Bronchial epithelial cell (primary cell): ENCODE results near the gene SH3D19. TPM values are rescaled to one million over a fixed set of nuclear protein-coding genes. Genes with fewer than 3 reads are reported as not detected.
"Not testable (repeated sequence)": the region's sequence is repeated elsewhere in the genome, so short reads cannot be mapped to it uniquely, and the experiment has no call there.

Experiments
- DNase-seq: peaks from one replicate; pipeline ENCODE4 v3.0.0-alpha.2; 2010; ENCODE audit warnings: low read depth
- FAIRE-seq: peaks from 2 replicates; lab custom pipeline; 2011; peaks lifted over from hg19 to GRCh38; lab: Jason Lieb, UNC
- H3K27me3 ChIP-seq: 2 replicates; pipeline ENCODE4 v1.5.1; 2011; ENCODE audit warnings: low read length; ENCODE audit not compliant: control insufficient read depth, insufficient read depth
- H3K36me3 ChIP-seq: 2 replicates; pipeline ENCODE4 v1.5.1; 2011; ENCODE audit warnings: low read length; ENCODE audit not compliant: control insufficient read depth, insufficient read depth
- H3K4me3 ChIP-seq: 2 replicates; pipeline ENCODE4 v1.5.1; 2011; ENCODE audit warnings: mild to moderate bottlenecking, low read depth, low read length, control low read depth
- CTCF ChIP-seq: IDR thresholded peaks from 2 replicates; pipeline ENCODE4 v1.5.1; 2011; ENCODE audit warnings: mild to moderate bottlenecking, moderate library complexity, low read length, control low read depth, inconsistent platforms; ENCODE audit not compliant: insufficient read depth, severe bottlenecking
- total RNA-seq: library from RNA; depleted of rRNA; stranded (reverse); fragments of >200 nt; gene quantifications from 2 replicates; pipeline ENCODE4 v1.2.1, GENCODE V29; 2014

Gene SH3D19
- total RNA-seq, 1 donor from 2014 or later, result 13.2 TPM

- peak; percentile 29 for DNase-seq
- H3K27me3 ChIP-seq, result no peaks in the 10 kb centered on the region
These were observed 78.7 kb downstream of the SH3D19 start for GRCh38 chr4:151246742-151247141.

GRCh38 chr4:151242305-151242704 lies 83.1 kb downstream of the SH3D19 start:
- Histone ChIP-seq H3K36me3 (no peaks in the 10 kb centered on the region), H3K27me3 (no peaks in the 10 kb centered on the region), H3K4me3 (no peak overlapping the region)
- FAIRE-seq (no peak), DNase-seq (no peak)
- no peak for TF ChIP-seq CTCF

More at GRCh38 chr4:151246742-151247141, 78.7 kb downstream of the SH3D19 start:
- FAIRE-seq, result no peak
- TF ChIP-seq CTCF, result no peak
- no peak overlapping the region for H3K4me3 ChIP-seq
- H3K36me3 ChIP-seq, result no peaks in the 10 kb centered on the region

GRCh38 chr4:151239608-151240007 lies 85.8 kb downstream of the SH3D19 start:
- H3K27me3 ChIP-seq, result no peaks in the 10 kb centered on the region
- H3K36me3 ChIP-seq, result no peaks in the 10 kb centered on the region
- H3K4me3 ChIP-seq, result no peak overlapping the region
- DNase-seq, result no peak
- TF ChIP-seq CTCF, result no peak
- no peak for FAIRE-seq

GRCh38 chr4:151238477-151238876 lies 86.9 kb downstream of the SH3D19 start:
- Histone ChIP-seq H3K27me3 (no peaks in the 10 kb centered on the region), H3K4me3 (no peak overlapping the region), H3K36me3 (no peaks in the 10 kb centered on the region)
- FAIRE-seq (no peak), DNase-seq (no peak)
- no peak for TF ChIP-seq CTCF

GRCh38 chr4:151236036-151236435 lies 89.4 kb downstream of the SH3D19 start:
- Histone ChIP-seq H3K36me3 (no peaks in the 10 kb centered on the region), H3K4me3 (no peak overlapping the region), H3K27me3 (no peaks in the 10 kb centered on the region)
- TF ChIP-seq CTCF, result no peak
- DNase-seq (no peak), FAIRE-seq (no peak)

GRCh38 chr4:151235373-151235772 lies 90.0 kb downstream of the SH3D19 start:
- H3K27me3 ChIP-seq, DNase-seq, FAIRE-seq, H3K4me3 ChIP-seq, H3K36me3 ChIP-seq: not testable (repeated sequence)
